Measurements from ENCODE around the gene C1QTNF2. TPM values are rescaled to one million over a fixed set of nuclear protein-coding genes. Genes with fewer than 3 reads are reported as not detected.

The C1QTNF2 gene
- total RNA-seq, 1 donor from 2014 or later = 0.31 TPM

GRCh38 chr5:160357861-160358411 lies 12.5 kb downstream of the C1QTNF2 start:
- H3K27ac Mint-ChIP-seq = no peak overlapping the region
- no peak for DNase-seq (ENCODE audit: extremely low spot score, unreplicated experiment)
- peaks cover 17% of the 10 kb centered on the region for H3K4me1 Mint-ChIP-seq (ENCODE audit: unreplicated experiment)
- H3K4me3 Mint-ChIP-seq = no peak overlapping the region
- TF ChIP-seq CTCF (conservative IDR thresholded peaks at IDR 0.05) = no peak
- no peaks in the 10 kb centered on the region for H3K36me3 Mint-ChIP-seq
- H3K9me3 Mint-ChIP-seq = no peaks in the 10 kb centered on the region
- no peaks in the 10 kb centered on the region for H3K27me3 Mint-ChIP-seq

- Mint-ChIP-seq H3K27me3 (no peaks in the 10 kb centered on the region), H3K9me3 (no peaks in the 10 kb centered on the region)
- DNase-seq (ENCODE audit: extremely low spot score, unreplicated experiment) = no peak
These were observed 13.0 kb downstream of the C1QTNF2 start for GRCh38 chr5:160357394-160357793.

GRCh38 chr5:160356550-160357347 lies 13.7 kb downstream of the C1QTNF2 start:
- no peaks in the 10 kb centered on the region for H3K27me3 Mint-ChIP-seq
- no peak for DNase-seq (ENCODE audit: extremely low spot score, unreplicated experiment)
- no peak overlapping the region for H3K27ac Mint-ChIP-seq
- peaks cover 17% of the 10 kb centered on the region for H3K4me1 Mint-ChIP-seq (ENCODE audit: unreplicated experiment)
- no peaks in the 10 kb centered on the region for H3K36me3 Mint-ChIP-seq
- no peak for TF ChIP-seq CTCF (conservative IDR thresholded peaks at IDR 0.05)
- H3K9me3 Mint-ChIP-seq = no peaks in the 10 kb centered on the region
- H3K4me3 Mint-ChIP-seq = no peak overlapping the region

More at GRCh38 chr5:160357394-160357793, 13.0 kb downstream of the C1QTNF2 start:
- H3K4me1 Mint-ChIP-seq (ENCODE audit: unreplicated experiment) = peaks cover 17% of the 10 kb centered on the region
- no peak overlapping the region for H3K27ac Mint-ChIP-seq
- H3K4me3 Mint-ChIP-seq = no peak overlapping the region
- TF ChIP-seq CTCF (conservative IDR thresholded peaks at IDR 0.05) = no peak
- no peaks in the 10 kb centered on the region for H3K36me3 Mint-ChIP-seq

GRCh38 chr5:160354666-160355065 lies 15.8 kb downstream of the C1QTNF2 start:
- Mint-ChIP-seq H3K4me1 (ENCODE audit: unreplicated experiment) (peaks cover 9% of the 10 kb centered on the region), H3K27ac (no peak overlapping the region), H3K36me3 (no peaks in the 10 kb centered on the region), H3K27me3 (no peaks in the 10 kb centered on the region), H3K4me3 (no peak overlapping the region), H3K9me3 (no peaks in the 10 kb centered on the region)
- no peak for DNase-seq (ENCODE audit: extremely low spot score, unreplicated experiment)
- no peak for TF ChIP-seq CTCF (conservative IDR thresholded peaks at IDR 0.05)

GRCh38 chr5:160353379-160353778 lies 17.0 kb downstream of the C1QTNF2 start:
- Mint-ChIP-seq H3K9me3 (no peaks in the 10 kb centered on the region), H3K4me1 (ENCODE audit: unreplicated experiment) (peaks cover 4% of the 10 kb centered on the region), H3K4me3 (no peak overlapping the region), H3K27me3 (no peaks in the 10 kb centered on the region), H3K27ac (no peak overlapping the region), H3K36me3 (no peaks in the 10 kb centered on the region)
- no peak for TF ChIP-seq CTCF (conservative IDR thresholded peaks at IDR 0.05)
- no peak for DNase-seq (ENCODE audit: extremely low spot score, unreplicated experiment)
